Erythroblast (primary cell): ENCODE measurements around the gene PRKG1.

ENCODE experiments used
- GATA1 ChIP-seq: IDR thresholded peaks from 2 replicates; pipeline ENCODE4 v1.6.1; 2011; ENCODE audit warnings: low read depth, mild to moderate bottlenecking, control low read depth, low read length, moderate library complexity
- POLR2A ChIP-seq: IDR thresholded peaks from 2 replicates; pipeline ENCODE4 v1.6.1; 2011; ENCODE audit warnings: mild to moderate bottlenecking, low read length

DNA sequence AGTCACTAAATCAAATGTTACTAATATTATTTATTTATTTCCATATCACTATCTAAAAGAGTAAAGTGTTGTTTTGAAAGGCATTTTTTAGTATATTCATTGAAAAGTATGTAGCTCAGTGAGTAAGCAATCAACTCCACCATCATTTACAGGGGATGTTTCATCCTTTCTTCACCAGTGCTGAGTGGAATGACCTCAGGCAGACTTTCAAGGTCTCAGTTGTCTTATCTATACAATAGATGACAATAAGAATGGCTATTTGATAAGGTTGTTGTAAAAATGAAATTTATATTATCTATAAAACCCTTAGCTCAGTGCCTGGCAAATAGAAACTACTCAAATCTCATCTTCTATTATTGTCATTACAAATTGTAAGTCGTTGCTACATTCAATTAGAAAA, 829.4 kb downstream of the PRKG1 start:
- no peak for TF ChIP-seq POLR2A
- TF ChIP-seq GATA1, result no peak
